H1 (cell line): ENCODE data around the gene STT3A. TPM values are rescaled to one million over a fixed set of nuclear protein-coding genes. Genes with fewer than 3 reads are reported as not detected.

Source experiments
- CTCF ChIA-PET: fragments of 300-600 bp; sonication (Branson Sonifier 250); formaldehyde crosslinking; loops from one replicate; lab custom pipeline; 2021; ENCODE audit not compliant: partially characterized antibody; lab: Charles Lee
- POLR2A ChIA-PET: fragments of 300-600 bp; sonication (Branson Sonifier 250); formaldehyde crosslinking; loops from one replicate; lab custom pipeline; 2021; ENCODE audit warnings: inconsistent platforms; ENCODE audit not compliant: partially characterized antibody; lab: Charles Lee
- DNase-seq, 2 experiments: peaks; one replicate each; pipeline versions ENCODE4 v3.0.0 to v3.0.0-alpha.2; 2010 to 2022; ENCODE audit warnings: low spot score in 2 of 2, low read depth in 1 of 2, mixed read lengths in 1 of 2
- FAIRE-seq: peaks from 2 replicates; lab custom pipeline; 2011; peaks lifted over from hg19 to GRCh38; lab: Jason Lieb, UNC
- H2AFZ ChIP-seq: 2 replicates; pipeline ENCODE4 v1.8.1; 2012; ENCODE audit warnings: low read length, inconsistent platforms
- H2AK5ac ChIP-seq: 2 replicates; pipeline ENCODE4 v1.6.1; 2013; ENCODE audit warnings: low read depth, low read length
- H2BK120ac ChIP-seq: replicated peaks from 2 replicates; pipeline ENCODE3; 2013; ENCODE audit warnings: low read depth, low read length, inconsistent platforms
- H2BK12ac ChIP-seq: 2 replicates; pipeline ENCODE4 v1.6.1; 2013; ENCODE audit warnings: low read depth, low read length
- H2BK15ac ChIP-seq: 2 replicates; pipeline ENCODE4 v1.6.1; 2013; ENCODE audit warnings: low read length
- H2BK20ac ChIP-seq: 2 replicates; pipeline ENCODE4 v1.6.1; 2013; ENCODE audit warnings: low read length
- H2BK5ac ChIP-seq: 2 replicates; pipeline ENCODE4 v1.6.1; 2013; ENCODE audit warnings: low read depth, low read length
- H3K14ac ChIP-seq: 2 replicates; pipeline ENCODE4 v1.6.1; 2013; ENCODE audit warnings: inconsistent platforms; ENCODE audit not compliant: insufficient read length
- H3K18ac ChIP-seq: 2 replicates; pipeline ENCODE4 v1.6.1; 2013; ENCODE audit warnings: low read length; ENCODE audit errors: extremely low read depth
- H3K23ac ChIP-seq: 2 replicates; pipeline ENCODE4 v1.6.1; 2013; ENCODE audit warnings: inconsistent platforms; ENCODE audit not compliant: insufficient read length
- H3K23me2 ChIP-seq: 2 replicates; pipeline ENCODE4 v1.6.1; 2013; ENCODE audit warnings: low read depth, low read length
- H3K27ac ChIP-seq: 2 replicates; pipeline ENCODE4 v1.6.1; 2011; ENCODE audit warnings: low read depth, low read length, inconsistent platforms
- H3K27me3 ChIP-seq, 4 experiments: replicated peaks in 1 of 4; 1 replicate in 1 of 4; 2 replicates in 3 of 4; pipeline versions ENCODE4 v1.6.1 to v1.8.1; 2011 to 2013; ENCODE audit warnings: low read length in 3 of 4, mild to moderate bottlenecking in 3 of 4, inconsistent platforms in 2 of 4, mixed read lengths in 2 of 4, moderate library complexity in 1 of 4; ENCODE audit not compliant: control insufficient read depth in 3 of 4, insufficient read depth in 3 of 4; ENCODE audit errors: extremely low read depth in 1 of 4
- H3K36me3 ChIP-seq, 4 experiments: 2 replicates each; pipeline versions ENCODE4 v1.6.1 to v1.8.1; 2011 to 2013; ENCODE audit warnings: mild to moderate bottlenecking in 4 of 4, low read length in 3 of 4, moderate library complexity in 2 of 4, control low read depth in 1 of 4, inconsistent platforms in 1 of 4; ENCODE audit not compliant: insufficient read depth in 4 of 4, control insufficient read depth in 2 of 4
- H3K4ac ChIP-seq: replicated peaks from 2 replicates; pipeline ENCODE3; 2013; ENCODE audit warnings: low read length, low read depth, mixed read lengths, inconsistent platforms; ENCODE audit not compliant: insufficient read length
- H3K4me1 ChIP-seq, 4 experiments: replicated peaks in 1 of 4; 1 replicate in 1 of 4; 2 replicates in 3 of 4; pipeline versions ENCODE4 v1.6.1 to v1.8.1; 2011 to 2013; ENCODE audit warnings: low read length in 3 of 4, inconsistent platforms in 2 of 4, mixed read lengths in 1 of 4; ENCODE audit not compliant: insufficient read depth in 4 of 4, control insufficient read depth in 3 of 4
- H3K4me2 ChIP-seq, 2 experiments: 2 replicates each; pipeline versions ENCODE4 v1.6.1 to v1.8.1; 2011 to 2013; ENCODE audit warnings: low read depth in 2 of 2, low read length in 2 of 2, control low read depth in 1 of 2, inconsistent platforms in 1 of 2, mild to moderate bottlenecking in 1 of 2; ENCODE audit not compliant: insufficient read depth in 1 of 2
- H3K4me3 ChIP-seq, 4 experiments: fragments of 200-600, 300-600 bp in 1 of 4; sonication (generic), shearing (Covaris generic), sonication (Bioruptor Twin) in 1 of 4; 2 replicates each; pipeline versions ENCODE4 v1.5.1 to v1.8.1; 2011 to 2016; ENCODE audit warnings: low read length in 4 of 4, low read depth in 3 of 4, control low read depth in 2 of 4, inconsistent platforms in 2 of 4, mild to moderate bottlenecking in 2 of 4, mixed read lengths in 1 of 4, moderate library complexity in 1 of 4; ENCODE audit not compliant: insufficient read depth in 2 of 4; ENCODE audit errors: extremely low read depth in 1 of 4
- H3K56ac ChIP-seq: replicated peaks from 2 replicates; pipeline ENCODE3; 2013; ENCODE audit warnings: low read depth, mild to moderate bottlenecking, mixed read lengths, low read length, inconsistent platforms; ENCODE audit not compliant: insufficient read length
- H3K79me1 ChIP-seq: 2 replicates; pipeline ENCODE4 v1.6.1; 2013; ENCODE audit warnings: low read depth, low read length, control low read depth
- H3K79me2 ChIP-seq, 2 experiments: 2 replicates each; pipeline versions ENCODE4 v1.6.1 to v1.8.1; 2012 to 2013; ENCODE audit warnings: low read length in 2 of 2, mild to moderate bottlenecking in 2 of 2, inconsistent platforms in 1 of 2; ENCODE audit not compliant: insufficient read depth in 2 of 2, control insufficient read depth in 1 of 2
- H3K9ac ChIP-seq, 4 experiments: replicated peaks in 1 of 4; 1 replicate in 1 of 4; 2 replicates in 3 of 4; pipeline versions ENCODE4 v1.6.1 to v1.8.1; 2011 to 2013; ENCODE audit warnings: low read depth in 3 of 4, low read length in 3 of 4, control low read depth in 2 of 4, mild to moderate bottlenecking in 2 of 4, moderate library complexity in 2 of 4, inconsistent platforms in 1 of 4; ENCODE audit errors: extremely low read depth in 1 of 4
- H3K9me3 ChIP-seq, 2 experiments: 2 replicates each; pipeline versions ENCODE4 v1.6.1 to v1.8.1; 2012 to 2013; ENCODE audit warnings: mild to moderate bottlenecking in 2 of 2, moderate library complexity in 2 of 2, control low read depth in 1 of 2, inconsistent platforms in 1 of 2, low read depth in 1 of 2, low read length in 1 of 2, mixed read lengths in 1 of 2; ENCODE audit not compliant: insufficient read depth in 2 of 2
- H4K20me1 ChIP-seq, 2 experiments: replicated peaks in 1 of 2; 2 replicates each; pipeline versions ENCODE3 to v1.8.1; 2011 to 2013; ENCODE audit warnings: inconsistent platforms in 2 of 2, low read length in 2 of 2, mild to moderate bottlenecking in 1 of 2; ENCODE audit not compliant: insufficient read depth in 2 of 2, control insufficient read depth in 1 of 2
- H4K5ac ChIP-seq: 2 replicates; pipeline ENCODE4 v1.6.1; 2013; ENCODE audit warnings: low read length, low read depth, mixed read lengths, inconsistent platforms; ENCODE audit not compliant: insufficient read length
- H4K8ac ChIP-seq: 2 replicates; pipeline ENCODE4 v1.8.0; 2013; ENCODE audit warnings: mild to moderate bottlenecking, moderate library complexity, low read length, inconsistent platforms; ENCODE audit not compliant: insufficient read depth; ENCODE audit errors: extremely low read depth
- H4K91ac ChIP-seq: replicated peaks from 2 replicates; pipeline ENCODE3; 2013; ENCODE audit warnings: low read length, mixed read lengths, inconsistent platforms; ENCODE audit not compliant: insufficient read length
- CREB1 ChIP-seq: IDR thresholded peaks from 2 replicates; pipeline ENCODE4 v1.6.1; 2012; ENCODE audit warnings: inconsistent platforms
- EZH2 ChIP-seq: fragments of 200-600 bp; sonication (generic); IDR thresholded peaks from 2 replicates; pipeline ENCODE4 v1.7.1; 2012; ENCODE audit warnings: low read depth, mild to moderate bottlenecking, moderate library complexity, low read length, inconsistent platforms; ENCODE audit not compliant: severe bottlenecking
- RBBP5 ChIP-seq: IDR thresholded peaks from 2 replicates; pipeline ENCODE4 v1.7.1; 2012; ENCODE audit warnings: low read depth, mild to moderate bottlenecking, inconsistent platforms, low read length, moderate library complexity, borderline replicate concordance
- RNF2 ChIP-seq: fragments of 200-900, 300-1000 bp; sonication (generic); IDR thresholded peaks from 2 replicates; pipeline ENCODE4 v1.7.1; 2016; ENCODE audit warnings: borderline replicate concordance, low read depth, mild to moderate bottlenecking, antibody characterized with exemption, low read length; ENCODE audit not compliant: poor library complexity, severe bottlenecking; ENCODE audit errors: missing control alignments
- SP1 ChIP-seq: IDR thresholded peaks from 2 replicates; pipeline ENCODE4 v1.6.1; 2011; ENCODE audit warnings: low read depth, low read length
- SP4 ChIP-seq: IDR thresholded peaks from 2 replicates; pipeline ENCODE4 v1.6.1; 2012; ENCODE audit warnings: low read length, inconsistent platforms
- TAF7 ChIP-seq: optimal IDR thresholded peaks from 2 replicates; pipeline ENCODE3; 2011; ENCODE audit warnings: low read depth, mild to moderate bottlenecking, inconsistent platforms, low read length, moderate library complexity, borderline replicate concordance
- WGBS, 2 experiments: shearing (Covaris generic) in 1 of 2; methylation state at CpG; one replicate each; pipeline versions ENCODE4 v1.1.6 to v1.1.7; 2013 to 2015; ENCODE audit warnings: low lambda C conversion rate in 2 of 2, mixed read lengths in 2 of 2, inconsistent platforms in 1 of 2, low coverage in 1 of 2, missing lambda C conversion rate in 1 of 2; ENCODE audit not compliant: insufficient replicate concordance in 2 of 2, insufficient coverage in 1 of 2, insufficient read length in 1 of 2; ENCODE audit errors: extremely low coverage in 1 of 2, missing lambda C conversion rate in 1 of 2; 5-methylcytosine and 5-hydroxymethylcytosine counted together
- polyA plus RNA-seq, 7 experiments: library from polyadenylated mRNA; depleted of rRNA in 3 of 7; stranded (reverse) in 5 of 7; unstranded in 2 of 7; fragments of >200 nt in 5 of 7; fragments of 200-250 nt in 2 of 7; gene quantifications; 1 replicate in 5 of 7; 2 replicates in 1 of 7; 4 replicates in 1 of 7; pipeline versions ENCODE4 v1.2.1 to v1.2.3, GENCODE V29; 2011 to 2013; ENCODE audit warnings: missing spikeins in 2 of 7, mixed read lengths in 2 of 7
- total RNA-seq: library from RNA; stranded (reverse); fragmentation: NEBNext Ultra II Directional; extraction: Animal tissue kit (Norgen Biotek cat#: 25700); gene quantifications from 2 replicates; pipeline ENCODE4 v1.2.1, GENCODE V29; 2021
- TF ChIP-seq, protein P1 (sequence below): IDR thresholded peaks from 2 replicates; pipeline ENCODE4 v1.6.1; 2012; ENCODE audit warnings: low read length, inconsistent platforms
- TF ChIP-seq, protein P2 (sequence below): IDR thresholded peaks from 2 replicates; pipeline ENCODE4 v1.6.1; 2012; ENCODE audit warnings: inconsistent platforms

The STT3A gene
- total and polyA plus RNA-seq, 2 of the 8 experiments (the other 6 are each of a cell fraction or from before 2014, with no cell fraction given): 173 to 211 TPM

GRCh38 chr11:125625225-125625629 is 32.6 kb downstream of the STT3A start:
- H3K9ac ChIP-seq: peak overlapping the region; percentile 90 to 97 (median 93)
- H3K4me1 ChIP-seq: peaks cover 0 to 5% (median 2%) of the 10 kb centered on the region in 4 experiments; a peak in 3 of 7 replicates
- no peak overlapping the region for H3K23ac ChIP-seq
- peak overlapping the region; percentile 63 for H3K56ac ChIP-seq
- no peaks in the 10 kb centered on the region for H3K9me3 ChIP-seq
- no peak overlapping the region for H2BK15ac ChIP-seq
- FAIRE-seq (no peak), DNase-seq (peak in 1 of 2 experiments; percentile 43)
- H2BK5ac ChIP-seq: peak overlapping the region; percentile 94
- H2AFZ ChIP-seq: peak overlapping the region; percentile 44; the same call in 1 of the 2 replicates
- H3K23me2 ChIP-seq: peaks cover 4% of the 10 kb centered on the region
- peak overlapping the region; percentile 98 for H4K8ac ChIP-seq
- H3K79me2 ChIP-seq: peaks cover 8 to 33% of the 10 kb centered on the region in 2 experiments; a peak in 3 of 4 replicates
- peak overlapping the region; percentile 82 to 97 (median 92) for H3K4me3 ChIP-seq
- H2BK12ac ChIP-seq: peak overlapping the region; percentile 55; the same call in 1 of the 2 replicates
- ChIA-PET POLR2A (interaction anchor here (0.8 to 4.0 kb wide), 20 partner anchors 9 to 436 kb away, joined by 3 to 49 read pairs (median 6); partner anchors contain the start of genes EI24, FEZ1, HYLS1 and STT3A), CTCF (interaction anchor here (0.6 to 1.3 kb wide), 5 partner anchors 9 to 689 kb away, joined by 3 to 4 read pairs (median 3); no protein-coding TSS in a partner anchor)
- H3K18ac ChIP-seq: peak overlapping the region; percentile 93; the same call in 1 of the 2 replicates
- no peak overlapping the region for H2BK120ac ChIP-seq
- peak overlapping the region; percentile 50 for H3K4ac ChIP-seq
- no peaks in the 10 kb centered on the region for H3K27me3 ChIP-seq
- H3K4me2 ChIP-seq: peak overlapping the region; percentile 75 to 86
- peaks cover 6 to 46% (median 26%) of the 10 kb centered on the region in 4 experiments for H3K36me3 ChIP-seq
- H2AK5ac ChIP-seq: no peak overlapping the region
- H4K91ac ChIP-seq: no peak overlapping the region
- no peak overlapping the region for H2BK20ac ChIP-seq
- no peaks in the 10 kb centered on the region for H4K20me1 ChIP-seq
- no peaks in the 10 kb centered on the region; the same call in 1 of the 2 replicates for H3K79me1 ChIP-seq
- peak overlapping the region; percentile 98 for H3K27ac ChIP-seq
- no peak overlapping the region for H3K14ac ChIP-seq
- H4K5ac ChIP-seq: peak overlapping the region; percentile 92
- WGBS, 2 experiments: 15% methylated on average over 20 of the region's 20 CpGs; no CpG with 5 or more reads in 1 of the 2 experiments
- TF ChIP-seq RBBP5 (no peak), CREB1 (no peak), TAF7 (peak; percentile 30), RNF2 (no peak), SP1 (no peak), SP4 (no peak), EZH2 (no peak)
- TF ChIP-seq, protein P1, sequence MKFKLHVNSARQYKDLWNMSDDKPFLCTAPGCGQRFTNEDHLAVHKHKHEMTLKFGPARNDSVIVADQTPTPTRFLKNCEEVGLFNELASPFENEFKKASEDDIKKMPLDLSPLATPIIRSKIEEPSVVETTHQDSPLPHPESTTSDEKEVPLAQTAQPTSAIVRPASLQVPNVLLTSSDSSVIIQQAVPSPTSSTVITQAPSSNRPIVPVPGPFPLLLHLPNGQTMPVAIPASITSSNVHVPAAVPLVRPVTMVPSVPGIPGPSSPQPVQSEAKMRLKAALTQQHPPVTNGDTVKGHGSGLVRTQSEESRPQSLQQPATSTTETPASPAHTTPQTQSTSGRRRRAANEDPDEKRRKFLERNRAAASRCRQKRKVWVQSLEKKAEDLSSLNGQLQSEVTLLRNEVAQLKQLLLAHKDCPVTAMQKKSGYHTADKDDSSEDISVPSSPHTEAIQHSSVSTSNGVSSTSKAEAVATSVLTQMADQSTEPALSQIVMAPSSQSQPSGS: no peak; the same call in 1 of the 2 replicates
- TF ChIP-seq, protein P2, sequence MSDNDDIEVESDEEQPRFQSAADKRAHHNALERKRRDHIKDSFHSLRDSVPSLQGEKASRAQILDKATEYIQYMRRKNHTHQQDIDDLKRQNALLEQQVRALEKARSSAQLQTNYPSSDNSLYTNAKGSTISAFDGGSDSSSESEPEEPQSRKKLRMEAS: peak; percentile 83
